GM12864 (cell line): ENCODE data around the gene FAXDC2.

Experiments
- DNase-seq: peaks from one replicate; pipeline ENCODE4 v3.0.0-alpha.2; 2011; ENCODE audit warnings: low read depth
- H3K4me3 ChIP-seq: 2 replicates; pipeline ENCODE4 v1.5.1; 2011; ENCODE audit warnings: mild to moderate bottlenecking, low read depth, low read length, control low read depth
- TF ChIP-seq, protein P1 (sequence below): IDR thresholded peaks from 2 replicates; pipeline ENCODE4 v1.5.1; 2011; ENCODE audit warnings: low read depth, mild to moderate bottlenecking, moderate library complexity, low read length, control low read depth, inconsistent platforms; ENCODE audit errors: missing control alignments

The FAXDC2 gene

DNA sequence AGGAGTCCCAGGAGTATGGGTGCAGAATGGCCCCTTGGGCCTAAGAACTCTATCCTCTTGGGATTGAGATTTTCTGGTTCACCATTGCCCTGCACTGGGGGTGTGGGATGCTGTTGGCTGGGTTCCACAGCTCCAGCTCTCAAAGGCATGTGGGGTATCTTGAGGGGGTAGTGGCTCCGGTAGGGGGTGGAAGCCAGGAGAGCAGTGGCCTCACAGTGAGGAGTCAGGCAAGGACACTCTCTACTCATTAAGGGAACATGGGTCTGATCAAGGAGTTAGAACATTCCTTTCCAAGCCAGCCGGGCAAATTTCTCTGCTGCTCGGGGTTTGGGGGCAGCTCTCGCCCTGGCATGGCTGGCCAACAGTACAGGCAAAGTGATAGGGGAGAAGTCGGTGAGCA, 62.2 kb downstream of the FAXDC2 start:
- TF ChIP-seq, protein P1, sequence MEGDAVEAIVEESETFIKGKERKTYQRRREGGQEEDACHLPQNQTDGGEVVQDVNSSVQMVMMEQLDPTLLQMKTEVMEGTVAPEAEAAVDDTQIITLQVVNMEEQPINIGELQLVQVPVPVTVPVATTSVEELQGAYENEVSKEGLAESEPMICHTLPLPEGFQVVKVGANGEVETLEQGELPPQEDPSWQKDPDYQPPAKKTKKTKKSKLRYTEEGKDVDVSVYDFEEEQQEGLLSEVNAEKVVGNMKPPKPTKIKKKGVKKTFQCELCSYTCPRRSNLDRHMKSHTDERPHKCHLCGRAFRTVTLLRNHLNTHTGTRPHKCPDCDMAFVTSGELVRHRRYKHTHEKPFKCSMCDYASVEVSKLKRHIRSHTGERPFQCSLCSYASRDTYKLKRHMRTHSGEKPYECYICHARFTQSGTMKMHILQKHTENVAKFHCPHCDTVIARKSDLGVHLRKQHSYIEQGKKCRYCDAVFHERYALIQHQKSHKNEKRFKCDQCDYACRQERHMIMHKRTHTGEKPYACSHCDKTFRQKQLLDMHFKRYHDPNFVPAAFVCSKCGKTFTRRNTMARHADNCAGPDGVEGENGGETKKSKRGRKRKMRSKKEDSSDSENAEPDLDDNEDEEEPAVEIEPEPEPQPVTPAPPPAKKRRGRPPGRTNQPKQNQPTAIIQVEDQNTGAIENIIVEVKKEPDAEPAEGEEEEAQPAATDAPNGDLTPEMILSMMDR: no peak
- no peak overlapping the region for H3K4me3 ChIP-seq

DNA sequence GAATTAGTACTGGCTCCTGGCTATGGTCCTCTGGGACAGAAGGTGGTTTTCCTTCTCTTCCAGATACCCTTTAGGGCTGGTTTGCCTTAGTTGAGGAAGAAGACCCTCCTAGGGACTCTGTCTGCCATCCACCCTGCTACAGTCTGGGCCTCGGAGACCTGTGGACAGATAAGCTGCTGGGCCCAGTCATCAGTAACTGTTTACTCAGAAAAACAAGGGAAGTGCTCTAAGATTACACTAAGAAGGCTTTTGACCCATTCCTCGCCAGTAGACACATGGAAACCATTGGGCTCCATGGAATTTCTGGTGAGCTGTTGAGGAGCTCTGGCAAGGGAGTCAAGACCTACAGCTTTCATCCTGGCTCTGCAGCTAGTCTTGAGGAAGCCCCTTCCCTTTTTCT, 64.0 kb downstream of the FAXDC2 start:
- TF ChIP-seq, protein P1: no peak
- DNase-seq: no peak
- no peak overlapping the region for H3K4me3 ChIP-seq

More for the DNA sequence above, 62.2 kb downstream of the FAXDC2 start:
- no peak for DNase-seq

DNA sequence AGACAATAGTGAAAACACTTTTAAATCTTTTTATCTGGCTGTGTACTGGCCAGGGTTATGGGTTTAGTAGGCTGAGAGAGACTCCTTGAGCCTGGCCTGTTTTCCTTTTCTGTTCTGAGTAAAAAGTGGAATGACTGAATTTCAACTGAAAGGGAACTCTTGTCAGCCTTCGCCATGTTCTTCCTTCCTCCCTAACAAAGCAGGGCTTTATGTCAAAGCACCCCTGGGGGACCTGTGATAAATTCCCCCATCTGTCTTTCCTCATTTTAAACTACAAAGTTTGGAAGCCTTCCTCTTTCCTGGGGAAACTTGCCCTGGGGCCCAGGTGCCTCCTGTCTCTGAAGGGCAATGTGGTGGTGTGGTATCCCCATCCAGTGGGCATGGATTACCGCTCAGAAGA, 65.5 kb downstream of the FAXDC2 start:
- no peak overlapping the region for H3K4me3 ChIP-seq
- TF ChIP-seq, protein P1: no peak
- DNase-seq: no peak

DNA sequence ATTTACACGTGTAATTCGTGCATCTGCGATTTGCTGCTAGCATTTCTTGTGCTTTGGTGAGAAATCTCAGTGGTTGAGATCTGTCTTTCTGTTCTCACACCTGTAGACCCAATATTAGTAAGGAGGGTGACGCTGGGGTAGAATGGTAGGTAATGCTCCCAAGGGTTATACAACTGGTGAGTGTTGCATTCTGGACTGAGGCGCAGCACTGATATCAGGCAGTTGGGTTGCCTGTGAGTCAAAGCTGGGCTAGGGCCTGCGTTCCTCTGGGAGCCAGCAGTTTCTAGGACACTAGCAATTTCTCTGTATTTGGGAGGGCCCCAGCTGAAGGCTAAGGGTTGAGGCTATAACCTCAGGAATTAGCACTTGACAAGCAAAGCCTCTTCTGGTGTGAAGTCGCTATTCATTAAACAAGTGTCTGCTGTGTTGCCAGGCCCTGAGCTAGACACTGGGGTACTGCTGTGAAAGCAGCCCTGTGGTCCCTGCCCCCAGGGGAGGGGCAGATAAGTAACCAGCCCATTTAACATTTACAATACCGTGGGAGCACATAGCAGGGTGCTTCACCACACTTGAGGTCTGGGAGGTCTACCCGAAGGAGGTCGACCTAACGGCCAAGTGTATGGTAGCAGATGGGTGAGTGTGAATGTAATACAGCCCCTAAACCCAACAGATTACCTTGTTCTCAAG, 66.5 kb downstream of the FAXDC2 start:
- TF ChIP-seq, protein P1: no peak
- peak; percentile 39 for DNase-seq
- H3K4me3 ChIP-seq: no peak overlapping the region

DNA sequence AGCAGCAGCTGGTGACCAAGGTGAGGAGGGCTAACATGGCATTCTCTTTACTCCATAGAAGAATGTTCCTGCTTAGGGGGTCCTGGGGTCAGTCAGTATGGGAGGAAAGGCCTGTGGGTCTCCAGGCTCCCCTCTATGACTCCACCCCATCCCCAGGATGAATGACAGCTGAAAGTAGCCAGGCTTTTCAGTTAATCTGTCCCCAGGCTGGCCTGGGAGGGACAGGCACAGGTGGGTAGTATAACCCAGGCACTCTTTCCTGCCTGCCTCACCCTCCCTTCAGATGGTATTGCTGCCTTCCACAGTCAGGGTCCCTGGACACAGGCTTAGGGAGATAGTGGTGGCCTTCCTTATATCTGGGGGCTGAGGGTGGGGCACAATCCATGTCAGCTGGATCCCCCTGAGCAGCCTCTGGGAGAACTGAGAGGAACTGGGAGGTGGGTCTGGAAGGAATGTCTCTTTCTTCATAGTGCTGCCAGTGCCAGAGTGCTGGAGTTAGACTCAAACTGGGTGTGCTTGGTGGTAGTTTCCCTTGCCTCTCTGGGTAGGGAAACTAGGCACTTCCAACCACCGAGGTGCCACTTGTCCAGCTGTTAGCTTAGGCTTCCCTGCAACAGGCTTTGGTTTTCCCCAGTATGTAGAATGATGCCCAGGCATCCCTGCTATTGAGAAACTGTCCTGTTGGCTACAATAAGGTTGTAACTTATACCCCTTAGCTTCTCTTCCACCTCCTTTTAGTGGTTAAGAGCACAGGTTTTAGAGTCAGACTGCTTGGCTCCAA, 67.4 kb downstream of the FAXDC2 start:
- DNase-seq: no peak
- H3K4me3 ChIP-seq: no peak overlapping the region; the same call in 1 of the 2 replicates
- TF ChIP-seq, protein P1: no peak

DNA sequence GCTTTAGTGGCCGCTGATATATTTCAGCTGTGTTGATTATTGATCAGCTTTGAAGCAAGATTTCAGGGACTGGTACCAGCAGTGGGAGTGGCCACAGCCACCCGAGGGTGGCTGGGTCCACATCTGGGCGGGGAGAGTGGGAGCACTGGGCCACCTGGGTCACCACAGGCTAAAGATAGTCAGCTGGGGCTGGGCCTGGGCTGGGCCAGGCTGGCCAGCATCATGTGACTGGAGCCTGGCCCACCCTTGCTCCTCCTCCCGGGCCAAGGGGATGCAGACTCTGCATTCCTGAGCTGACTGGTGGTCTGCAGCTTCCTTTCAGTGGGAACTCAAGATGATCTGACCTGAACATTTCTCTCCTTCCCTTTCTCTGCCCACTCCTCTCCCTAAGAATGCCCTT, 68.1 kb downstream of the FAXDC2 start:
- TF ChIP-seq, protein P1: no peak
- no peak for DNase-seq
- H3K4me3 ChIP-seq: no peak overlapping the region; the same call in 1 of the 2 replicates
